Panc1 (cell line): Measurements from ENCODE around the gene SUCLG2. TPM values are rescaled to one million over a fixed set of nuclear protein-coding genes. Genes with fewer than 3 reads are reported as not detected.

ENCODE experiments used
- ATAC-seq: fragments of 200-7000 bp; cut with Tn5 transposase; 2 replicates; pipeline ENCODE4 v1.9.1; 2020; ENCODE audit warnings: mild to moderate bottlenecking, moderate library complexity
- BruUV-seq: library from RNA; stranded (reverse); fragments of 400-500 nt; replicated peaks from 2 replicates; lab custom pipeline; 2021; lab: Mats Ljungman, UMichigan
- CTCF ChIA-PET: fragments of 300-600 bp; sonication (Branson Sonifier 250); formaldehyde crosslinking; loops from one replicate; lab custom pipeline; 2022; ENCODE audit warnings: antibody characterized with exemption; lab: Charles Lee
- POLR2A ChIA-PET: fragments of 300-600 bp; sonication (Branson Sonifier 250); formaldehyde crosslinking; loops from one replicate; lab custom pipeline; 2022; ENCODE audit warnings: antibody characterized with exemption; lab: Charles Lee
- DNase-seq: peaks from one replicate; pipeline ENCODE4 v3.0.0-alpha.2; 2010; ENCODE audit warnings: low read depth, low spot score
- H3K27ac ChIP-seq: 2 replicates; pipeline ENCODE4 v1.5.1; 2011; ENCODE audit warnings: mild to moderate bottlenecking, low read length, inconsistent platforms
- H3K27me3 ChIP-seq: fragments of 200-500 bp; sonication (Bioruptor generic); 2 replicates; pipeline ENCODE4 v1.6.0; 2014; ENCODE audit warnings: low read length, inconsistent platforms; ENCODE audit not compliant: control insufficient read depth, insufficient read depth
- H3K36me3 ChIP-seq: fragments of 200-500 bp; sonication (Bioruptor generic); 2 replicates; pipeline ENCODE4 v1.5.1; 2014; ENCODE audit warnings: inconsistent platforms, mild to moderate bottlenecking, low read length, moderate library complexity; ENCODE audit not compliant: control insufficient read depth, insufficient read depth
- H3K4me1 ChIP-seq: 2 replicates; pipeline ENCODE4 v1.5.1; 2011; ENCODE audit warnings: inconsistent platforms, mild to moderate bottlenecking, low read length, moderate library complexity; ENCODE audit not compliant: control insufficient read depth, insufficient read depth
- H3K4me3 ChIP-seq, 2 experiments: 2 replicates each; pipeline ENCODE4 v1.5.1; 2011 to 2012; ENCODE audit warnings: low read depth in 2 of 2, low read length in 2 of 2, mild to moderate bottlenecking in 2 of 2, inconsistent platforms in 1 of 2, moderate library complexity in 1 of 2
- H3K9me3 ChIP-seq: fragments of 200-500 bp; sonication (Bioruptor generic); 2 replicates; pipeline ENCODE4 v1.5.1; 2014; ENCODE audit warnings: low read depth, mild to moderate bottlenecking, inconsistent platforms, low read length, moderate library complexity; ENCODE audit not compliant: control insufficient read depth, insufficient read depth
- CTCF ChIP-seq: fragments of 450-650 bp; IDR thresholded peaks from 2 replicates; pipeline ENCODE4 v1.5.1; 2017; ENCODE audit warnings: mild to moderate bottlenecking
- POLR2AphosphoS5 ChIP-seq: IDR thresholded peaks from 2 replicates; pipeline ENCODE4 v1.6.1; 2012; ENCODE audit warnings: mild to moderate bottlenecking, low read depth, low read length, moderate library complexity
- REST ChIP-seq, 2 experiments: IDR thresholded peaks; 2 replicates each; pipeline ENCODE4 v1.6.1; 2011 to 2012; ENCODE audit warnings: low read depth in 2 of 2, control low read depth in 1 of 2, low read length in 1 of 2, mild to moderate bottlenecking in 1 of 2, moderate library complexity in 1 of 2; ENCODE audit not compliant: insufficient read depth in 1 of 2
- SIN3A ChIP-seq: IDR thresholded peaks from 2 replicates; pipeline ENCODE4 v1.6.1; 2012; ENCODE audit warnings: low read depth, mild to moderate bottlenecking, low read length, moderate library complexity, borderline replicate concordance; ENCODE audit not compliant: insufficient read depth
- TCF7L2 ChIP-seq: IDR thresholded peaks from 2 replicates; pipeline ENCODE4 v1.6.1; 2011; ENCODE audit warnings: mild to moderate bottlenecking, low read depth, low read length, inconsistent platforms
- in situ Hi-C: cut with HindIII; loops from 2 replicates; pipeline ENCODE4 v1.10.0; 2016; ENCODE audit warnings: low sequenced_read_pairs, low pct_unique_long_range_greater_than_20kb
- intact Hi-C: fragments of 100-400 bp; cut with micrococcal nuclease; formaldehyde crosslinking; loops from one replicate; pipeline ENCODE4 v1.10.0; 2022; ENCODE audit not compliant: unreplicated experiment
- total RNA-seq: library from RNA; stranded (reverse); gene quantifications from one replicate; pipeline ENCODE4 v1.2.1, GENCODE V29; 2021; ENCODE audit not compliant: unreplicated experiment

Gene SUCLG2
- total RNA-seq, 1 experiment from 2014 or later: 28.3 TPM

- Histone ChIP-seq H3K4me3 (no peak overlapping the region), H3K4me1 (no peaks in the 10 kb centered on the region), H3K9me3 (no peaks in the 10 kb centered on the region), H3K27ac (no peak overlapping the region), H3K36me3 (no peaks in the 10 kb centered on the region), H3K27me3 (no peaks in the 10 kb centered on the region)
- no peak for TF ChIP-seq REST (IDR thresholded peaks at IDR 0.05; ENCODE audit: insufficient read depth in 1 of 2, low read depth in 2 of 2, low read length in 1 of 2)
- no peak for TF ChIP-seq POLR2AphosphoS5
- no peak for TF ChIP-seq SIN3A
- TF ChIP-seq TCF7L2: no peak
- TF ChIP-seq CTCF: no peak
- ChIA-PET POLR2A (no interaction called here), CTCF (no interaction called here)
- ATAC-seq (no peak), DNase-seq (no peak)
- intact Hi-C loops: no loop called here
- no TSS peak for BruUV-seq
- in situ Hi-C loops: no loop called here
These were observed 249.2 kb downstream of the SUCLG2 start for GRCh38 chr3:67405193-67405592.

GRCh38 chr3:67402873-67403272 is 251.5 kb downstream of the SUCLG2 start:
- H3K36me3 ChIP-seq: no peaks in the 10 kb centered on the region
- CTCF ChIA-PET: no interaction called here
- no peaks in the 10 kb centered on the region for H3K4me1 ChIP-seq
- BruUV-seq: no TSS peak
- no peak overlapping the region for H3K27ac ChIP-seq
- TF ChIP-seq TCF7L2: no peak
- TF ChIP-seq SIN3A: no peak
- no peak for TF ChIP-seq CTCF
- TF ChIP-seq POLR2AphosphoS5: no peak
- no peak for TF ChIP-seq REST (IDR thresholded peaks at IDR 0.05; ENCODE audit: insufficient read depth in 1 of 2, low read depth in 2 of 2, low read length in 1 of 2)
- DNase-seq (no peak), ATAC-seq (no peak)
- intact Hi-C loops: no loop called here
- H3K27me3 ChIP-seq: no peaks in the 10 kb centered on the region
- POLR2A ChIA-PET: no interaction called here
- no peaks in the 10 kb centered on the region for H3K9me3 ChIP-seq
- in situ Hi-C loops: no loop called here
- no peak overlapping the region for H3K4me3 ChIP-seq
